HepG2 (cell line): Measurements from ENCODE around the gene ERFL. TPM values are rescaled to one million over a fixed set of nuclear protein-coding genes. Genes with fewer than 3 reads are reported as not detected.
A peak's percentile ranks its signal among the peaks of the same experiment; 100 is the strongest.

ENCODE experiments used
- ARNTL ChIP-seq: sonication (generic); formaldehyde crosslinking; IDR thresholded peaks from 2 replicates; pipeline ENCODE4 v1.4.0; 2020; ENCODE audit warnings: mild to moderate bottlenecking, missing genetic modification reagents
- ATF2 ChIP-seq: sonication (generic); formaldehyde crosslinking; IDR thresholded peaks from 2 replicates; pipeline ENCODE4 v1.4.0; 2020; ENCODE audit warnings: missing genetic modification reagents
- FIP1L1 ChIP-seq: fragments of 200-400 bp; formaldehyde crosslinking; IDR thresholded peaks from 2 replicates; pipeline ENCODE4 v1.6.1; 2018; ENCODE audit warnings: low read depth, mild to moderate bottlenecking, low read length, moderate library complexity, borderline replicate concordance; ENCODE audit not compliant: insufficient read depth
- HDAC2 ChIP-seq: sonication (generic); formaldehyde crosslinking; IDR thresholded peaks from 2 replicates; pipeline ENCODE4 v1.4.0; 2020; ENCODE audit warnings: missing genetic modification reagents
- KLF6 ChIP-seq: IDR thresholded peaks from 2 replicates; pipeline ENCODE4 v1.8.0; 2016; ENCODE audit warnings: missing biosample characterization, missing genetic modification reagents
- KMT2A ChIP-seq: sonication (generic); formaldehyde crosslinking; IDR thresholded peaks from 2 replicates; pipeline ENCODE4 v1.4.0; 2020; ENCODE audit warnings: missing genetic modification reagents
- MTA1 ChIP-seq: sonication (generic); formaldehyde crosslinking; IDR thresholded peaks from 2 replicates; pipeline ENCODE4 v1.4.0; 2020; ENCODE audit warnings: missing genetic modification reagents, mild to moderate bottlenecking, borderline replicate concordance
- NBN ChIP-seq: fragments of 450-650 bp; conservative IDR thresholded peaks from 2 replicates; pipeline ENCODE4 v1.6.1; 2017
- PRMT3 ChIP-seq: sonication (generic); formaldehyde crosslinking; IDR thresholded peaks from 2 replicates; pipeline ENCODE4 v1.8.1; 2022; ENCODE audit warnings: low read depth, mild to moderate bottlenecking, moderate library complexity, missing genetic modification reagents, borderline replicate concordance
- RBM22 ChIP-seq: fragments of 200-400 bp; formaldehyde crosslinking; optimal IDR thresholded peaks from 2 replicates; pipeline ENCODE3; 2017; ENCODE audit warnings: mild to moderate bottlenecking, low read length, moderate library complexity
- RNF2 ChIP-seq: fragments of 450-650 bp; conservative IDR thresholded peaks from 2 replicates; pipeline ENCODE4 v1.6.1; 2016; ENCODE audit warnings: low read depth
- SNRNP70 ChIP-seq: fragments of 200-400 bp; formaldehyde crosslinking; IDR thresholded peaks from 2 replicates; pipeline ENCODE4 v1.6.1; 2017; ENCODE audit warnings: mild to moderate bottlenecking, low read depth, low read length, moderate library complexity
- SYNCRIP ChIP-seq: fragments of 200-400 bp; formaldehyde crosslinking; IDR thresholded peaks from 2 replicates; pipeline ENCODE4 v1.6.1; 2018; ENCODE audit warnings: mild to moderate bottlenecking, low read depth, low read length; ENCODE audit not compliant: insufficient read depth
- TGIF2 ChIP-seq: IDR thresholded peaks from 2 replicates; pipeline ENCODE4 v1.6.1; 2016; ENCODE audit warnings: control low read depth, missing compliant biosample characterization
- THAP9 ChIP-seq: sonication (generic); formaldehyde crosslinking; IDR thresholded peaks from 2 replicates; pipeline ENCODE4; 2020; ENCODE audit warnings: missing genetic modification reagents, mild to moderate bottlenecking, borderline replicate concordance
- ZFP1 ChIP-seq: IDR thresholded peaks from 2 replicates; pipeline ENCODE4 v1.6.1; 2016
- ZFP90 ChIP-seq: sonication (generic); formaldehyde crosslinking; IDR thresholded peaks from 2 replicates; pipeline ENCODE4 v1.8.0; 2022; ENCODE audit warnings: missing genetic modification reagents, mild to moderate bottlenecking, inconsistent platforms, borderline replicate concordance
- ZKSCAN5 ChIP-seq: sonication (generic); formaldehyde crosslinking; IDR thresholded peaks from 2 replicates; pipeline ENCODE4 v1.5.1; 2020; ENCODE audit warnings: mild to moderate bottlenecking, missing genetic modification reagents
- ZNF256 ChIP-seq: sonication (generic); formaldehyde crosslinking; conservative IDR thresholded peaks from 2 replicates; pipeline ENCODE4 v1.4.0; 2020; ENCODE audit warnings: missing genetic modification reagents
- ZNF264 ChIP-seq: sonication (generic); formaldehyde crosslinking; IDR thresholded peaks from 2 replicates; pipeline ENCODE4 v1.4.0; 2020; ENCODE audit warnings: missing genetic modification reagents
- ZNF354B ChIP-seq: sonication (generic); formaldehyde crosslinking; IDR thresholded peaks from 2 replicates; pipeline ENCODE4 v1.8.0; 2022; ENCODE audit warnings: mild to moderate bottlenecking, missing genetic modification reagents
- ZNF598 ChIP-seq: sonication (generic); formaldehyde crosslinking; IDR thresholded peaks from 2 replicates; pipeline ENCODE4 v1.5.1; 2020; ENCODE audit warnings: mild to moderate bottlenecking, missing genetic modification reagents, borderline replicate concordance
- polyA plus RNA-seq, 8 experiments: library from polyadenylated mRNA; depleted of rRNA in 3 of 8; stranded (reverse) in 7 of 8; unstranded in 1 of 8; fragments of >200 nt; fragmentation: Illumina TruSeq in 4 of 8; extraction: Trizol in 4 of 8; gene quantifications; 2 replicates each; pipeline versions ENCODE4 v1.2.1 to v1.2.3, GENCODE V29; 2011 to 2016; ENCODE audit warnings: low read depth in 4 of 8, missing spikeins in 1 of 8, mixed read lengths in 1 of 8; ENCODE audit not compliant: insufficient read depth in 1 of 8
- total RNA-seq, 5 experiments: library from RNA; depleted of rRNA; stranded (reverse); fragments of >200 nt; fragmentation: Illumina TruSeq; extraction: Trizol; gene quantifications; 2 replicates each; pipeline ENCODE4 v1.2.3, GENCODE V29; 2016; ENCODE audit warnings: low read depth in 1 of 5
- TF ChIP-seq, protein P1 (sequence below): sonication (generic); formaldehyde crosslinking; IDR thresholded peaks from 2 replicates; pipeline ENCODE4 v1.4.0; 2020; ENCODE audit warnings: missing genetic modification reagents
- TF ChIP-seq, protein P2 (sequence below): fragments of 450-650 bp; IDR thresholded peaks from 2 replicates; pipeline ENCODE4 v1.6.1; 2017

ERFL gene
- total and polyA plus RNA-seq, 2 of the 13 experiments (the other 11 are each of a cell fraction or from before 2014, with no cell fraction given), result not detected

- TF ChIP-seq TGIF2 (CRISPR knock-in tag) (no peak), ZKSCAN5 (no peak), ZFP1 (CRISPR knock-in tag) (0 out of 2 replicates have a peak, but pooled peaks have one; percentile 54), ZNF598 (CRISPR knock-in tag) (no peak), ZNF264 (CRISPR knock-in tag) (no peak), ATF2 (CRISPR knock-in tag) (0 out of 2 replicates have a peak, but pooled peaks have one; percentile 59), SYNCRIP (no peak), ZFP90 (no peak), KLF6 (CRISPR knock-in tag) (0 out of 2 replicates have a peak, but pooled peaks have one; percentile 34), SNRNP70 (no peak), MTA1 (CRISPR knock-in tag) (no peak), KMT2A (CRISPR knock-in tag) (no peak), FIP1L1 (no peak), THAP9 (CRISPR knock-in tag) (0 out of 2 replicates have a peak, but pooled peaks have one; percentile 24), ZNF256 (CRISPR knock-in tag) (no peak), PRMT3 (CRISPR knock-in tag) (no peak), NBN (no peak), RBM22 (peak; percentile 17), HDAC2 (CRISPR knock-in tag) (peak; percentile 83), ARNTL (CRISPR knock-in tag) (peak; percentile 55; the same call in 1 of the 2 replicates), RNF2 (no peak), ZNF354B (CRISPR knock-in tag) (no peak)
- TF ChIP-seq, protein P1, sequence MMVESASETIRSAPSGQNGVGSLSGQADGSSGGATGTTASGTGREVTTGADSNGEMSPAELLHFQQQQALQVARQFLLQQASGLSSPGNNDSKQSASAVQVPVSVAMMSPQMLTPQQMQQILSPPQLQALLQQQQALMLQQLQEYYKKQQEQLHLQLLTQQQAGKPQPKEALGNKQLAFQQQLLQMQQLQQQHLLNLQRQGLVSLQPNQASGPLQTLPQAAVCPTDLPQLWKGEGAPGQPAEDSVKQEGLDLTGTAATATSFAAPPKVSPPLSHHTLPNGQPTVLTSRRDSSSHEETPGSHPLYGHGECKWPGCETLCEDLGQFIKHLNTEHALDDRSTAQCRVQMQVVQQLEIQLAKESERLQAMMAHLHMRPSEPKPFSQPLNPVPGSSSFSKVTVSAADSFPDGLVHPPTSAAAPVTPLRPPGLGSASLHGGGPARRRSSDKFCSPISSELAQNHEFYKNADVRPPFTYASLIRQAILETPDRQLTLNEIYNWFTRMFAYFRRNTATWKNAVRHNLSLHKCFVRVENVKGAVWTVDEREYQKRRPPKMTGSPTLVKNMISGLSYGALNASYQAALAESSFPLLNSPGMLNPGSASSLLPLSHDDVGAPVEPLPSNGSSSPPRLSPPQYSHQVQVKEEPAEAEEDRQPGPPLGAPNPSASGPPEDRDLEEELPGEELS (CRISPR knock-in tag), result peak; percentile 95
- TF ChIP-seq, protein P2, sequence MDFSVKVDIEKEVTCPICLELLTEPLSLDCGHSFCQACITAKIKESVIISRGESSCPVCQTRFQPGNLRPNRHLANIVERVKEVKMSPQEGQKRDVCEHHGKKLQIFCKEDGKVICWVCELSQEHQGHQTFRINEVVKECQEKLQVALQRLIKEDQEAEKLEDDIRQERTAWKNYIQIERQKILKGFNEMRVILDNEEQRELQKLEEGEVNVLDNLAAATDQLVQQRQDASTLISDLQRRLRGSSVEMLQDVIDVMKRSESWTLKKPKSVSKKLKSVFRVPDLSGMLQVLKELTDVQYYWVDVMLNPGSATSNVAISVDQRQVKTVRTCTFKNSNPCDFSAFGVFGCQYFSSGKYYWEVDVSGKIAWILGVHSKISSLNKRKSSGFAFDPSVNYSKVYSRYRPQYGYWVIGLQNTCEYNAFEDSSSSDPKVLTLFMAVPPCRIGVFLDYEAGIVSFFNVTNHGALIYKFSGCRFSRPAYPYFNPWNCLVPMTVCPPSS, result no peak
Measured at GRCh38 chr19:41904118-41904870, 24.0 kb downstream of the ERFL start (continued).
